ENCODE measurements around the gene RPP30.

GRCh38 chr10:90945491-90946070 is 73.8 kb downstream of the RPP30 start:
- TF ChIP-seq EZH2 (optimal IDR thresholded peaks at IDR 0.05; ENCODE audit: low read depth, low read length) = no peak
- TF ChIP-seq CTCF (IDR thresholded peaks at IDR 0.05; ENCODE audit: low read length) = no peak
- TF ChIP-seq EZH2phosphoT487 (IDR thresholded peaks at IDR 0.05; ENCODE audit: low read length) = no peak
